Colonic mucosa (tissue), 4 donors: Measurements from ENCODE around the gene PNPLA3. TPM values are rescaled to one million over a fixed set of nuclear protein-coding genes. Genes with fewer than 3 reads are reported as not detected.

ENCODE experiments used
- DNase-seq: peaks from one replicate; pipeline ENCODE4 v3.0.0-alpha.2; 2020
- H3K27ac ChIP-seq: fragments of 200-600 bp; one replicate; pipeline ENCODE4 v1.8.0; 2021
- H3K27me3 ChIP-seq: fragments of 200-600 bp; one replicate; pipeline ENCODE4 v1.8.0; 2021
- H3K36me3 ChIP-seq: fragments of 200-600 bp; one replicate; pipeline ENCODE4 v1.8.0; 2021
- H3K4me1 ChIP-seq: fragments of 200-600 bp; one replicate; pipeline ENCODE4 v1.8.0; 2021; ENCODE audit warnings: mild to moderate bottlenecking
- H3K4me3 ChIP-seq: fragments of 200-600 bp; one replicate; pipeline ENCODE4 v1.8.0; 2021
- H3K9ac ChIP-seq, 2 donors: one replicate each; pipeline ENCODE4 v1.7.0; 2013; ENCODE audit warnings: control low read depth in 2 of 2, low read depth in 2 of 2, low read length in 2 of 2
- H3K9me3 ChIP-seq: fragments of 200-600 bp; one replicate; pipeline ENCODE4 v1.8.0; 2021
- CTCF ChIP-seq: fragments of 200-600 bp; IDR thresholded peaks from one replicate; pipeline ENCODE4 v1.8.0; 2022; ENCODE audit warnings: antibody characterized with exemption, mild to moderate bottlenecking
- intact Hi-C: fragments of 100-400 bp; cut with DNase I; formaldehyde crosslinking; loops from one replicate; pipeline ENCODE4 v1.14.1; 2022
- total RNA-seq, 2 donors: library from RNA; stranded (reverse); fragmentation: NEBNext Ultra II Directional in 1 of 2; extraction: Animal tissue kit (Norgen Biotek cat#: 25700) in 1 of 2; gene quantifications; one replicate each; pipeline ENCODE4 v1.2.1, GENCODE V29; 2021
- donor health status: healthy.
- donor health status: DM: no; HTN: no; CAD: no.
- donor health status: DM: no; HTN: no; CAD: no.

The PNPLA3 gene
- total RNA-seq, 2 donors from 2014 or later = 0.15 to 1.6 TPM

- Histone ChIP-seq H3K4me3 (no peak overlapping the region), H3K9me3 (no peaks in the 10 kb centered on the region), H3K27me3 (no peaks in the 10 kb centered on the region), H3K4me1 (no peaks in the 10 kb centered on the region), H3K27ac (no peak overlapping the region), H3K9ac (no peak overlapping the region), H3K36me3 (no peaks in the 10 kb centered on the region)
- DNase-seq = no peak
- intact Hi-C loops = loop anchor here (5.0 kb wide), 1 partner anchor 92 kb away; no protein-coding TSS in a partner anchor
- no peak for TF ChIP-seq CTCF
These were observed 66.4 kb downstream of the PNPLA3 start for GRCh38 chr22:43990044-43990443.

- no peak for DNase-seq
- no peak overlapping the region for H3K4me3 ChIP-seq
- H3K27ac ChIP-seq = no peak overlapping the region
- TF ChIP-seq CTCF = no peak
- intact Hi-C loops = loop anchor here (1.0 to 5.0 kb wide), 2 partner anchors 91 to 635 kb away; no protein-coding TSS in a partner anchor
- H3K27me3 ChIP-seq = no peaks in the 10 kb centered on the region
- no peaks in the 10 kb centered on the region for H3K36me3 ChIP-seq
- H3K4me1 ChIP-seq = no peaks in the 10 kb centered on the region
- no peak overlapping the region for H3K9ac ChIP-seq
- H3K9me3 ChIP-seq = no peaks in the 10 kb centered on the region
These were observed 67.9 kb downstream of the PNPLA3 start for GRCh38 chr22:43991316-43992020.

GRCh38 chr22:43992331-43992821 lies 68.8 kb downstream of the PNPLA3 start:
- peaks cover 4% of the 10 kb centered on the region for H3K36me3 ChIP-seq
- no peak overlapping the region for H3K9ac ChIP-seq
- H3K27ac ChIP-seq = no peak overlapping the region
- H3K4me1 ChIP-seq = no peaks in the 10 kb centered on the region
- no peak overlapping the region for H3K4me3 ChIP-seq
- DNase-seq = no peak
- no peaks in the 10 kb centered on the region for H3K27me3 ChIP-seq
- intact Hi-C loops = loop anchor here (1.0 to 5.0 kb wide), 2 partner anchors 90 to 634 kb away; no protein-coding TSS in a partner anchor
- H3K9me3 ChIP-seq = no peaks in the 10 kb centered on the region
- TF ChIP-seq CTCF = no peak

GRCh38 chr22:43993072-43993760 lies 69.6 kb downstream of the PNPLA3 start:
- H3K4me3 ChIP-seq = no peak overlapping the region
- DNase-seq = peak; percentile 40
- peak; percentile 95 for TF ChIP-seq CTCF
- intact Hi-C loops = loop anchor here (5.0 kb wide), 1 partner anchor 89 kb away; no protein-coding TSS in a partner anchor
- H3K4me1 ChIP-seq = no peaks in the 10 kb centered on the region
- no peaks in the 10 kb centered on the region for H3K9me3 ChIP-seq
- peaks cover 4% of the 10 kb centered on the region for H3K36me3 ChIP-seq
- no peak overlapping the region for H3K9ac ChIP-seq
- no peak overlapping the region for H3K27ac ChIP-seq
- no peaks in the 10 kb centered on the region for H3K27me3 ChIP-seq

GRCh38 chr22:43994006-43994405 lies 70.4 kb downstream of the PNPLA3 start:
- H3K9me3 ChIP-seq = no peaks in the 10 kb centered on the region
- DNase-seq = no peak
- no peak for TF ChIP-seq CTCF
- H3K4me1 ChIP-seq = no peaks in the 10 kb centered on the region
- H3K36me3 ChIP-seq = peaks cover 4% of the 10 kb centered on the region
- no peak overlapping the region for H3K27ac ChIP-seq
- no peak overlapping the region for H3K4me3 ChIP-seq
- H3K9ac ChIP-seq = no peak overlapping the region
- H3K27me3 ChIP-seq = no peaks in the 10 kb centered on the region
- intact Hi-C loops = loop anchor here (5.0 kb wide), 1 partner anchor 88 kb away; no protein-coding TSS in a partner anchor
